Mesenchymal stem cell (in vitro differentiated cells and primary cell): Measurements from ENCODE around the gene PTPRG.

Source experiments
- DNase-seq: peaks from one replicate; pipeline ENCODE4 v3.0.0-alpha.2; 2013
- H2AFZ ChIP-seq: one replicate; pipeline ENCODE4 v1.6.1; 2013; ENCODE audit warnings: low read depth, mild to moderate bottlenecking, control low read depth, inconsistent platforms, low read length, moderate library complexity
- H2AK5ac ChIP-seq: 2 replicates; pipeline ENCODE4 v1.6.1; 2013; ENCODE audit warnings: low read length, moderate library complexity, mild to moderate bottlenecking, inconsistent platforms; ENCODE audit not compliant: severe bottlenecking
- H2BK120ac ChIP-seq: one replicate; pipeline ENCODE4 v1.6.1; 2013; ENCODE audit warnings: low read depth, mild to moderate bottlenecking, inconsistent platforms, low read length, moderate library complexity
- H2BK12ac ChIP-seq, 2 experiments: one replicate each; pipeline ENCODE4 v1.6.1; 2013; ENCODE audit warnings: inconsistent platforms in 2 of 2, low read length in 2 of 2, mild to moderate bottlenecking in 2 of 2, moderate library complexity in 2 of 2, control low read depth in 1 of 2
- H2BK15ac ChIP-seq: one replicate; pipeline ENCODE4 v1.6.1; 2013; ENCODE audit warnings: mild to moderate bottlenecking, low read depth, inconsistent platforms; ENCODE audit not compliant: poor library complexity, severe bottlenecking
- H2BK5ac ChIP-seq: 2 replicates; pipeline ENCODE4 v1.6.1; 2013; ENCODE audit warnings: low read depth, mild to moderate bottlenecking, low read length, control low read depth, inconsistent platforms; ENCODE audit not compliant: poor library complexity, severe bottlenecking
- H3K14ac ChIP-seq, 2 experiments: one replicate each; pipeline ENCODE4 v1.6.1; 2013; ENCODE audit warnings: inconsistent platforms in 2 of 2, low read length in 2 of 2, control low read depth in 1 of 2, mild to moderate bottlenecking in 1 of 2, moderate library complexity in 1 of 2
- H3K18ac ChIP-seq, 2 experiments: one replicate each; pipeline ENCODE4 v1.6.1; 2013; ENCODE audit warnings: inconsistent platforms in 2 of 2, low read length in 2 of 2, control low read depth in 1 of 2, low read depth in 1 of 2, mild to moderate bottlenecking in 1 of 2
- H3K23ac ChIP-seq, 2 experiments: one replicate each; pipeline ENCODE4 v1.6.1; 2013; ENCODE audit warnings: inconsistent platforms in 2 of 2, low read length in 2 of 2, mild to moderate bottlenecking in 2 of 2, moderate library complexity in 2 of 2, control low read depth in 1 of 2
- H3K27ac ChIP-seq: 2 replicates; pipeline ENCODE4 v1.5.1; 2013; ENCODE audit warnings: mild to moderate bottlenecking, moderate library complexity, low read length, control low read depth, inconsistent platforms; ENCODE audit not compliant: poor library complexity, severe bottlenecking
- H3K27me3 ChIP-seq, 2 experiments: 2 replicates each; pipeline versions ENCODE4 v1.6.1 to v1.7.0; 2013; ENCODE audit warnings: low read length in 2 of 2, mild to moderate bottlenecking in 2 of 2, moderate library complexity in 2 of 2, control low read depth in 1 of 2, inconsistent platforms in 1 of 2; ENCODE audit not compliant: control insufficient read depth in 1 of 2, insufficient read depth in 1 of 2
- H3K36me3 ChIP-seq, 2 experiments: 2 replicates each; pipeline versions ENCODE4 v1.6.1 to v1.7.0; 2013; ENCODE audit warnings: low read length in 2 of 2, control low read depth in 1 of 2, inconsistent platforms in 1 of 2, low read depth in 1 of 2, mild to moderate bottlenecking in 1 of 2; ENCODE audit not compliant: insufficient read depth in 2 of 2, control insufficient read depth in 1 of 2
- H3K4ac ChIP-seq, 2 experiments: one replicate each; pipeline ENCODE4 v1.6.1; 2013; ENCODE audit warnings: inconsistent platforms in 2 of 2, low read length in 2 of 2, mild to moderate bottlenecking in 2 of 2, moderate library complexity in 2 of 2, control low read depth in 1 of 2, low read depth in 1 of 2
- H3K4me1 ChIP-seq: 2 replicates; pipeline ENCODE4 v1.6.1; 2013; ENCODE audit warnings: low read depth, low read length, control low read depth; ENCODE audit not compliant: control insufficient read depth, insufficient read depth
- H3K4me2 ChIP-seq: 2 replicates; pipeline ENCODE4 v1.6.1; 2013; ENCODE audit warnings: low read length, mild to moderate bottlenecking, inconsistent platforms; ENCODE audit not compliant: poor library complexity, severe bottlenecking
- H3K4me3 ChIP-seq, 2 experiments: 2 replicates each; pipeline versions ENCODE4 v1.5.1 to v1.7.0; 2013; ENCODE audit warnings: low read length in 2 of 2, mild to moderate bottlenecking in 2 of 2, control low read depth in 1 of 2, low read depth in 1 of 2; ENCODE audit not compliant: insufficient read depth in 1 of 2
- H3K79me1 ChIP-seq: replicated peaks from 2 replicates; pipeline ENCODE4 v1.6.1; 2013; ENCODE audit warnings: mild to moderate bottlenecking, control low read depth, low read length, inconsistent platforms; ENCODE audit not compliant: poor library complexity, severe bottlenecking
- H3K9ac ChIP-seq: 2 replicates; pipeline ENCODE4 v1.7.0; 2013; ENCODE audit warnings: mild to moderate bottlenecking, low read length, moderate library complexity
- H3K9me3 ChIP-seq: 2 replicates; pipeline ENCODE4 v1.7.0; 2013; ENCODE audit warnings: mild to moderate bottlenecking, low read length; ENCODE audit not compliant: control insufficient read depth
- H4K8ac ChIP-seq: one replicate; pipeline ENCODE4 v1.6.1; 2013; ENCODE audit warnings: inconsistent platforms, mild to moderate bottlenecking, low read length, moderate library complexity
- H4K91ac ChIP-seq: one replicate; pipeline ENCODE4 v1.6.1; 2013; ENCODE audit warnings: mild to moderate bottlenecking, low read length, inconsistent platforms
- WGBS: methylation state at CpG from one replicate; pipeline ENCODE4 v1.1.7; 2013; ENCODE audit warnings: mixed read lengths; 5-methylcytosine and 5-hydroxymethylcytosine counted together

PTPRG gene

GRCh38 chr3:62249855-62250543 lies 688.6 kb downstream of the PTPRG start:
- Histone ChIP-seq H3K23ac (no peak overlapping the region), H3K9ac (no peak overlapping the region), H3K4me3 (no peak overlapping the region), H3K36me3 (peaks cover 0 to 9% of the 10 kb centered on the region in 2 experiments), H3K4me2 (no peak overlapping the region), H3K27me3 (no peaks in the 10 kb centered on the region), H3K4ac (no peak overlapping the region), H4K91ac (no peak overlapping the region), H2AK5ac (no peak overlapping the region), H4K8ac (no peak overlapping the region), H2BK120ac (no peak overlapping the region), H2AFZ (no peak overlapping the region), H3K18ac (no peak overlapping the region), H3K27ac (no peak overlapping the region), H3K79me1 (no peaks in the 10 kb centered on the region), H3K9me3 (no peaks in the 10 kb centered on the region), H3K4me1 (peaks cover 2% of the 10 kb centered on the region), H3K14ac (no peak overlapping the region), H2BK5ac (no peak overlapping the region), H2BK15ac (no peak overlapping the region), H2BK12ac (no peak overlapping the region)
- DNase-seq: no peak
- WGBS: 88% methylated on average over 2 of the region's 2 CpGs

GRCh38 chr3:62252438-62253157 lies 691.2 kb downstream of the PTPRG start:
- no peak overlapping the region for H3K4me3 ChIP-seq
- no peaks in the 10 kb centered on the region for H3K9me3 ChIP-seq
- peak; percentile 18 for DNase-seq
- H3K9ac ChIP-seq: peak overlapping the region; percentile 14
- H3K14ac ChIP-seq: no peak overlapping the region
- H4K91ac ChIP-seq: no peak overlapping the region
- no peak overlapping the region for H3K27ac ChIP-seq
- H3K4me1 ChIP-seq: peaks cover 2% of the 10 kb centered on the region
- no peak overlapping the region for H3K4me2 ChIP-seq
- H3K79me1 ChIP-seq: no peaks in the 10 kb centered on the region
- 92% methylated on average over 2 of the region's 2 CpGs for WGBS
- H2BK5ac ChIP-seq: no peak overlapping the region
- H4K8ac ChIP-seq: no peak overlapping the region
- H2AK5ac ChIP-seq: no peak overlapping the region
- H2BK12ac ChIP-seq: no peak overlapping the region
- H2BK120ac ChIP-seq: no peak overlapping the region
- no peak overlapping the region for H3K4ac ChIP-seq
- no peaks in the 10 kb centered on the region for H3K27me3 ChIP-seq
- no peak overlapping the region for H2BK15ac ChIP-seq
- H2AFZ ChIP-seq: no peak overlapping the region
- H3K23ac ChIP-seq: no peak overlapping the region
- H3K36me3 ChIP-seq: peaks cover 2 to 13% of the 10 kb centered on the region in 2 experiments
- no peak overlapping the region for H3K18ac ChIP-seq

GRCh38 chr3:62253971-62254370 lies 692.6 kb downstream of the PTPRG start:
- no peak overlapping the region for H2AK5ac ChIP-seq
- H3K14ac ChIP-seq: no peak overlapping the region
- no peak overlapping the region for H3K23ac ChIP-seq
- H2BK15ac ChIP-seq: no peak overlapping the region
- H3K4me1 ChIP-seq: peaks cover 2% of the 10 kb centered on the region
- H3K36me3 ChIP-seq: peaks cover 3 to 13% of the 10 kb centered on the region in 2 experiments
- H3K9me3 ChIP-seq: no peaks in the 10 kb centered on the region
- H3K18ac ChIP-seq: no peak overlapping the region
- H3K27ac ChIP-seq: no peak overlapping the region
- WGBS: 91% methylated on average over 3 of the region's 3 CpGs
- H4K91ac ChIP-seq: no peak overlapping the region
- H3K4me2 ChIP-seq: no peak overlapping the region
- no peak overlapping the region for H4K8ac ChIP-seq
- no peaks in the 10 kb centered on the region for H3K79me1 ChIP-seq
- H2AFZ ChIP-seq: no peak overlapping the region
- DNase-seq: no peak
- no peak overlapping the region for H2BK120ac ChIP-seq
- no peak overlapping the region for H3K4ac ChIP-seq
- H3K27me3 ChIP-seq: no peaks in the 10 kb centered on the region
- no peak overlapping the region for H2BK5ac ChIP-seq
- no peak overlapping the region for H3K4me3 ChIP-seq
- no peak overlapping the region for H2BK12ac ChIP-seq
- no peak overlapping the region for H3K9ac ChIP-seq

GRCh38 chr3:62255758-62256157 lies 694.4 kb downstream of the PTPRG start:
- no peak overlapping the region for H2BK12ac ChIP-seq
- no peaks in the 10 kb centered on the region for H3K4me1 ChIP-seq
- no peak overlapping the region for H3K4me3 ChIP-seq
- no peak overlapping the region for H4K8ac ChIP-seq
- H2BK15ac ChIP-seq: no peak overlapping the region
- no peak overlapping the region for H3K4me2 ChIP-seq
- no peaks in the 10 kb centered on the region for H3K9me3 ChIP-seq
- H3K36me3 ChIP-seq: peaks cover 3 to 13% of the 10 kb centered on the region in 2 experiments
- DNase-seq: no peak
- whole genome bisulfite sequencing: 93% methylated on average over 2 of the region's 2 CpGs
- H2BK5ac ChIP-seq: no peak overlapping the region
- no peak overlapping the region for H3K23ac ChIP-seq
- no peak overlapping the region for H3K9ac ChIP-seq
- H3K14ac ChIP-seq: no peak overlapping the region
- H3K4ac ChIP-seq: no peak overlapping the region
- H3K27me3 ChIP-seq: no peaks in the 10 kb centered on the region
- H2AFZ ChIP-seq: no peak overlapping the region
- H2AK5ac ChIP-seq: no peak overlapping the region
- H4K91ac ChIP-seq: no peak overlapping the region
- H2BK120ac ChIP-seq: no peak overlapping the region
- H3K18ac ChIP-seq: no peak overlapping the region
- H3K79me1 ChIP-seq: no peaks in the 10 kb centered on the region
- H3K27ac ChIP-seq: no peak overlapping the region
